HG02840 (cell line): ENCODE results near the gene CCNF.
"Not testable (repeated sequence)": the region's sequence is repeated elsewhere in the genome, so short reads cannot be mapped to it uniquely, and the experiment has no call there.

Experiments
- ATAC-seq: cut with Tn5 transposase; IDR thresholded peaks from one replicate; pipeline ENCODE4 v1.9.1; 2021; ENCODE audit warnings: mild to moderate bottlenecking, moderate library complexity, moderate number of reproducible peaks; ENCODE audit not compliant: unreplicated experiment, low FRiP score

The CCNF gene

GRCh38 chr16:2426941-2427361, 2.3 kb upstream of the CCNF start:
- ATAC-seq = no peak

DNA sequence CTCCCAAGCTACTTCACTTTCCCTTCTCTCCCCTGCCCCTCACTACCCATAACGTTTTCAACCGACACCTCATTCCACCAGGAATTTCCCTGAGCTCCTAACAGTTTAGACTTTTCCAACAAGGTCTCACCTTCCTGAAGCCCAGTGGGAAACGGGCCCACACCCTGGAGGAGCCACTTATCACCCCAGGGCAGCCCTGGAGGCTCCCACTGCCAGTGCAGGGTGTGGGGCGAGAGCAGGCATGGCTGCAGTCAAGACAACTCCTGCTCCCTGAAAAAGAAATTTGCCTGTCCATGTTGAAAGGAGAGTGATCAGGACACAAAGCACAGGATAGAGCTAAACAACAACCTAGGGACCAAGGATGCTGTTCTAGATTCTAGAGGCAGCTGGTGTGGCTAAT, 1.7 kb upstream of the CCNF start:
- no peak for ATAC-seq

DNA sequence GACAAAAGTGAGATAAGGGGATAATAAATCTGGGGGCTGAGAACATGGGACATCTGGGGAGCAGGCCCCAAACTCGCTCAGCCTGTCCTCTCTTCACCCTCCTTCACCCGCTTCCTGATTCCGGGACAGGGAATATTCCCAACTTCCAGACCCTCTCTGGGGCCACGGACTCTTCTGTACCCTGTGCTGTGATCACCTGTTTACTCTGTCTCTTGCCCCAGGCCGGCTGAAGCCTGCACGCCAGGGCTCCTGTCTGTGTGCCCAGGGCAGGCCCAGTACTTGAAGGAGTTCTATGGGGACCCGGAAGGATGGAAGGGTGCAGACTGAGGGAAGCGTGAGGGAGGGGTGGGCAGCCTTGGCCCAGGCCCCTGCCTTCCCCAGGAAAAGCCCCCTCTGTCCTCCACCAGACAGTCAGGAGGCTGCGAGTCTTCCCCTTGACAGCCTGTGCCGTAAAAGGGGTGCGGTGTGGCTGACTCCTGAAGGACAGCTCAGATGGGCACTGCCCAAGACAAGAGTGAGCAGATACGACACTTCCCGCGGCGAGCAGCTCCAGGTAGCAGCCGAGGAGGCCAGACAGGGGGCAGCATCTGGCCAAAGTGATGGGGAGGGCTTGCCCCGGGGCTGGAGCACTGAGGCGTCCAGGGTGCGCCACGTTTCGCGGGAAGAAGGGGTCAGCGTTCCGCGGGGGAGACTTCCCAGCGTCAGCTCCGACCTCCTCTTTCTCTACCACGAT, 1.0 kb upstream of the CCNF start:
- no peak for ATAC-seq

GRCh38 chr16:2428784-2429033, 538 bp upstream of the CCNF start:
- no peak for ATAC-seq

DNA sequence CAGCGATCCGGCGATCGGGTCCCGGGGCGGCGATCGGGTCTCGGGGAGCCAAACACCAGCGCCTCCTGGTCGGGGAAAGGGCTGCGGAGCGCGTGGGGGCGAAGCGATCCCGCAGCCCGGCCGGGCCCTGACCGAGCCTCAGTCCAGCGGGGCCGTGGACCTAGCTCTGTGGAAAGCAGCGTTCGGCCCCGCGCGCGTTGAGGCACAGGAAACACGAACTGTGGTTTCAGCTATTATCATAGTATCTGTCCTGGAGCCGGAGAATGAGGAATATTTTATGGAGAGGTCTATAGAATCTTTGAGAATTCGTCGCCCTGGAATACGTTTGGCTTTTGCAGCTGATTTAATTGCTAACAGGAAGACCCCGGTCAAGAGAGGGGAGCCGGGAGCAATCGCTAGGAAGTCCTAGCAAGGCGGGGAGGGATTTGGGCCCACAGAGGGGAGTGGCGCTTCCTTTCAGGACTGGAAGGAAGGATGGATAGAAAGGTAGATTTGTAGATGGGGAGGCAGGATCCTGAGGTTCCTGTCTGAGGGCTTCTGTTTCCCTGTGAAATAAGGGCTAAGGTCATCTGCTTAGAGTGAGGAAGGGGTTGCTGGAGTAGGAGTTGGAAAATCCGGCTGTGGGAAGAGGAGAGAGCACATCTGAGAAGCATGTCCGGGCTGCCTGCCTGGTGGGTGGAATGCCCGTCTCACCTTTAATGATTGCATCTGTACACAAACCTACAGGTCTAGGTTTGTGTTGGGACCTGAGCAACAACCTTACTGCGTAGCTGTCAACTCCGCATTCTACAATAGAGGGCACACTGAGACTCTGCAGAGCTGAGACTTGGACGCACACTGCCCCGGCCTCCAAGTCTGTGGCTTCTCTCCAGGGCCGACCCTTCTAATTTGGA, 770 bp downstream of the CCNF start:
- peak; percentile 1 for ATAC-seq

DNA sequence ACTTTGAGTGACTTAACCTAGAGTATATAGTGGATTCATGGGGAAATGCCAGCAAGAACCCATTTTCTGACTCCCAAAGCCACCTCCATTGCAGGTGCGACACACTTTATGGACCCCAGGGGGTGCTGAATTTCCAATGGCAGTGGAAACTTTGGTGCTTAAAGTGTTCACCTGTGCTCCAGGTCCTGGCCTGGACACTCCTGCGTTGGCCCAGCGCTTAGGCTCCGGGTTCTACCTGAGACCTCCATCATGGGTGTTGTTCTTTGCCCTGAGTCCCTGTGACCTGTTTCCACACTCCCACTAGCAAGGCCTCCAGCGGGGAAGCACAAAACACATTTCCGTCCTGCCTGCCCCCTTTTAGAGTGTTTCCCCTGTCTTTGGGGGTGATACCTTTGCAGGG, 3.0 kb downstream of the CCNF start:
- ATAC-seq = no peak

DNA sequence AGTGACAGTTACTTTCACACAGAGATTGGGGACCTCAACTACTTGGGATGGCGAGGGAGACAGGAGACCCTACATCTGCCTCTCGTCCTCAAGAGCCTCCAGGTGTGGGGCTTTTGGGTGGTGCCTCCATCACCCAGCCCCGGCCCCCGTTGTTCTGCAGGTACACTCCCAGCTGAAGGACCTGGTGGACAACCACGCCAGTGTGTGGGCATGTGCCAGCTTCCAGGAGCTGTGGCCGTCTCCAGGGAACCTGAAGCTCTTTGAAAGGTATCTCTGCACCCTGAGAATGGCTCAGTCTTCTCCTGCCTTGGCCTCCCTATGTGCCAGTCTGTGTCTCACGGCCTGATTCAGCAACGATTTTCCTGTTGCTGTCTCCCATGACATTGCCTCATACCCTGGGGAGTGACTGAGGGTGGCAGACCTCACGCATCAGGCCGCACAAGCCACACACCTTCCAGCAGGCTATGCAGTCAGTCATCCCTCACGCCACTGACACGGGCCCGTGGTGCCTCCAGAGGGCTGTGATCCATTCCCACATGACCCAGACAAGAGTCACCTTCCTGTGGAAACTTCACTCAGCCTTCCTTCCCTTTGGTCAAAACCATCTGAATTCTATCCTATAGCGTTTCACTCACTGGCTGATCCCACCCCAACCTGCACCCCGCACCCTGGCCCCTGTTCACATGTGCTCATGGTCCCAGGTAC, 3.7 kb downstream of the CCNF start:
- ATAC-seq = no peak

DNA sequence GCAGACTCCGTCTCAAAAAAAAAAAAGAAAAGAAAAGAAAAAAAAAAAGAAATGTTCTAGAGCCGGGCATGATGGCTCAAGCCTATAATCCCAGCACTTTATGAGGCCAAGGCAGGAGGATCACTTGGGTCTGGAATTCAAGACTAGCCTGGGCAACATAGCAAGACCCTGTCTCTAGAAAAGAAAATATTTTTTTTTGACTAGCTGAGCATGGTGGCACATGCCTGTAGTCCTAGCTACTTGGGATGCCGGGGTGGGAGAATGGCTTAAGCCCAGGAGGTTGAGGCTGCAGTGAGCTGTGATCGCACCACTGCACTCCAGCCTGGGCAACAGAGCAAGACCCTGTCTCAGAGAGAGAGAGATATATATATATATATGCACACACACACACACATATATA, 6.0 kb downstream of the CCNF start:
- ATAC-seq = not testable (repeated sequence)

DNA sequence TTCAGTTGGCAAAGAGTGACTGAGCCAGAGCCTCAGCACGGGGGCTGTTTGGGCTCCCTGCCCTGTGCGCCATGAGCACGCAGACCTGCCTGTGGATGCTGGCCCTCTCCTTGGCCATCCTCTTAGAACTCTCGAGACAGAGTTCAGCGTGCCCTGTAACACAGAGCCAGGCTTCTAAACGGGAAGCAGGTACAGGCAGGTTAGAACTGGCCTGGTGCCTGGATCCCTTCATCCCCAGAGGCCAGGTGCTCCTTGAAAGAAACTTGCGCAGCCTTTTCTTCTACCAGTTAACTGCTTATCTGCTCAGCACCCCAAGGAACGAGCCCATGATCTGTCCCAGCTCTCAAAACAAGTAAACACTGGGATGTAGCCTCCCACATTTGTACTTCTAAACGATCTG, 6.9 kb downstream of the CCNF start:
- no peak for ATAC-seq

- no peak for ATAC-seq
Measured at GRCh38 chr16:2437032-2437790, 8.0 kb downstream of the CCNF start.

- ATAC-seq = no peak
Measured at GRCh38 chr16:2438121-2438520, 8.9 kb downstream of the CCNF start.

DNA sequence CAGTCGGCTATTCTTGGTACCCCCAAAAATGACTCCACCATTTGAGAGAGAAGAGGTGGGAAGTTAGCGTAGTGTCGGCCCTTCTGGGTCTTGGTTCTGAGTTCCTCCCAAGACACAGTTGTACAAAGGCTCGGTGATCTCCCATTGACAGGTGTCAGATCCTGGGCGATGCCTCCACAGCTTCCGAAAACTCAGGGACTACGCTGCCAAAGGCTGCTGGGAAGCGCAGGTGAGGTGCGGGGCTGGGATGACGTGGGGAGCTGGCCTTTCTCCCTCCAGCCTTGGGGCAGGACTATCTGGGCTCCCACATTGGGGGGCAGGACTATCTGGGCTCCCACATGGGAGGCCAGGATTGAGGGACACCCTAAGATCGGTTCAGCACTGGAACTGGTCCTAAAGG, 10.4 kb downstream of the CCNF start:
- ATAC-seq = no peak

DNA sequence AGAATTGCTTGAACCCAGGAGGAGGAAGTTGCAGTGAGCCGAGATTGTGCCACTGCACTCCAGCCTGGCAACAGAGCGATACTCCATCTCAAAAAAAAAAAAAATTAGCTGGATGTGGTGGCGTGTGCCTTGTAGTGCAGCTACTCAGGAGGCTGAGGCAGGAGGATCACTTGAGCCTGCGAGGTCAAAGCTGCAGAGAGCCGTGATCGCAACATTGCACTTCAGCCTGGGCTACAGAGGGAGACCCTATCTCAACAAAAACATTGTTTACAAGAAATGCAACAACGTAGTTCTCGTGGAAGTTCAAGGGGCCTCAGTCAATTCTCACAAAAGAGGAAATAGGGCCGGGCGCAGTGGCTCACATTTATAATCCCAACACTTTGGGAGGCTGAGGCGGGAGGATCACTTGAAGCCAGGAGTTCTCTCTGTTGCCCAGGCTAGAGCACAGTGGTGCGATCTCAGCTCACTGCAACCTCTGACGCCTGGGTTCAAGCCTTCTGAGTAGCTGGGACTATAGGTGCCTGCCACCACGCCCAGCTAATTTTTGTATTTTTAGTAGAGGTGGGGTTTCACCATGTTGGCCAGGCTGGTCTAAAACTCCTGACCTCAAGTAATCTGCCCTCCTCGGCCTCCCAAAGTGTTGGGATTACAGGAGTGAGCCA, 12.0 kb downstream of the CCNF start:
- not testable (repeated sequence) for ATAC-seq

DNA sequence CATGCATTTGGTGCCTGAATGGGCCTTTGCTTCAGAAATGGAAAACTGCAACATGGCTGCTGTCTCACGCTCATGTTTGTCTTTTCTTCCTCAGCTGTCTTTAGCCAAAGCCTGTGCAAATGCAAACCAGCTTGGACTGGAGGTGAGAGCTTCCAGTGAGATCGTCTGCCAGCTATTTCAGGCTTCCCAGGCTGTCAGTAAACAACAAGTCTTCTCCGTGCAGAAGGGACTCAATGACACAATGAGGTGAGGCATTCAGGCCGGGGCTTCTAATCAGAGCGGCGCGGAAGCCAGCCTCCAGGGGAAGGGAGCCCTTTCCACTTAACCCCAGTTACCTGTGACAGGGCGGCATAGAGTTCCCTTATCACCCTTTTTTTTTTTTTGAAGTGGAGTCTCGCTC, 14.3 kb downstream of the CCNF start:
- no peak for ATAC-seq

DNA sequence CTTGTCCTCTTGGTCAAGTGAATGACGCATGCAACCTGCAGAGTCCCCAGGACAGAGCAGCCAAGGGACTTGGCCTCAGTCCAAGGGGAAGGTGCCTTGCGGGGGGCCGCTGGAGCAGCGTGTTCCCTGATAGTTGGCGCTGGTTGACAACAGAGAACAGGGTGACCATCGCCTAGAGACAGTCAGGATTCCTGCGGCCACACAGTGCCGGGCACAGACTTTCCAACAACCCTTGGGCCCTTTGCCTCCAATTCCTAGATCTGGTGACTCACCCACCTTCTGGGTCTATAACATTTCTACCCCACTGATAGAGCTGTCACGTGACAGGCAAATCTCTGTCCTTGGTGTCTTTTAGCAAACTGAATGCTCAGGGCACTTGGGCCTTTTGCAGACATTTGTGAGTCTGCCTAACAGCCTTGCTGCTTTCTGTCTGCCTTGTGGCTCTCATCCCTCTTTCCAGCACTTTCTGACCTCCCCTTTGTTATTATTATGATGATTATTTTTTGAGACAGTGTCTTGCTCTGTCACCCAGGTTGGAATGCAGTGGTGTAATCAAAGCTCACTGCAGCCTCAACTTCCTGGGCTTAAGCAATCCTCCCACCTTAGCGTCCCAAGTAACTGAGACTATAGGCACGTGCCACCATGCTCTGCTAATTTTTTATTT, 18.8 kb downstream of the CCNF start:
- no peak for ATAC-seq

DNA sequence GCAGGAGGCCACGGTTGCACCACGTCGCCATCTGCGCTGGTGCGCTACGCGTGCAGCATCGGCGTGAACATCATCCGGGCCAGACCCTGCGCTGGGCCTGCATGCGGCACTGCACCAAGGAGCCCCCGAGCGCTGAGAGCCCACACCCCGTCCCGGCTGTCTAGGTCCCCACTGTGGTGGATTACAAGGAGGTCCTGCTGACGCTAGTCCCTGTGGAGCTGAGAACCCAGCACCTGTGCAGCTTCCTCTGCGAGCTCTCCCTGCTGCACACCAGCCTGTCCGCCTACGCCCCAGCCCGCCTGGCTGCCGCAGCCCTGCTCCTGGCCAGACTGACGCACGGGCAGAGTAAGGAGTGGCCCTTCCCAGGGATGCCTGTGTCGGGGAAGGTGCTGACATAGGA, 19.9 kb downstream of the CCNF start:
- ATAC-seq = no peak

GRCh38 chr16:2450535-2450934, 21.3 kb downstream of the CCNF start:
- no peak for ATAC-seq

DNA sequence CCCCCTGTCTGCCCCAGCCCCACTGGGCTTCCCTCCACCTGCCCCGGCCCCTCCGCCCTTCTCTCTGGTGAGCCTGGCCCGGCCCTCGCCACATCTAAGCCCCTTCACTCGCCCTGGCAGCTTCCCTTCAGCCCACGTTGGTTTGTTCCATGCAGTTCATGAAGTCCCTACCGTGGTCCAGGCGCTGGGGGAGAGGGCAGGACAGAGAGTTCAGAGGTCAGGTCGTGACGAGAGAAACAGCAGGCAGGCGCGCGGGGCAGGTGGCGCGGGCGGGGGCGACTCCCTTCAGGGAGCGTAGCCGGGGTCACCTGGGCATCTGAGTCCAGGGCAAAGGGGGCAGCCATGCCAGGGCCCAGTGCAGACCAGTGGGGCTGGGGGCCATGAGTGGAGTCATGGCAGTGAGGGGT, 21.7 kb downstream of the CCNF start:
- ATAC-seq = no peak

DNA sequence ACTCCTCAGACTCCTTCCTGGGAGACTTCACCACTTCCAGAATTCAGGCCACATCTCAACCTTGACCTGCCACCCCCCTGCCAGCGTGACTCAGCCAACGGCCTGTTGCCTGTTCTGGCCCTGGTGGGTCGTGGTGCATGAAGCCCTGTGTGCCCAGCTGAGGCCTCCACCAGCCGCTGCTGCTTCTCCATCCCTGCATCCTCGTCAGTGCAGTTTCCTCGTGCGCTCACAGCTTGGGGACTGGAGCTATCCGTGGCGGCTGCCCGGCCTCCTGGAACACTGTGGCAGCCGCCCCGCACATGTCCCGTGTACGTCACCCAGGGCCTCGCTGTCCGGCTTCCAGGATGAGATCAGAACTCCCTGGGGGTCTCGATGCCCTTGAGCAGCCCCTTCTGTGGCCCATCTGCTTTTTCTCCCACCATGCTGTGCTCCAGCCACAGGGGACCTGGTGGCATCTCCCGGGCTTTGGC, 22.6 kb downstream of the CCNF start:
- no peak for ATAC-seq

- no peak for ATAC-seq
Measured at GRCh38 chr16:2452650-2453049, 23.4 kb downstream of the CCNF start.
